Suprapubic skin (tissue), 3 donors: ENCODE results near the gene LELP1.

Source experiments
- CTCF ChIP-seq, 2 donors: fragments of 200-600 bp in 1 of 2; fragments of 450-650 bp in 1 of 2; sonication (generic) in 1 of 2; IDR thresholded peaks; one replicate each; pipeline ENCODE4 v1.5.1; 2016 to 2019; ENCODE audit warnings: antibody characterized with exemption in 2 of 2, mild to moderate bottlenecking in 1 of 2, moderate library complexity in 1 of 2
- POLR2A ChIP-seq, 2 donors: fragments of 450-650 bp; IDR thresholded peaks; one replicate each; pipeline ENCODE4 v1.6.1; 2017; ENCODE audit warnings: antibody characterized with exemption in 2 of 2, mild to moderate bottlenecking in 2 of 2, moderate library complexity in 2 of 2

GRCh38 chr1:153178922-153179321 is 24.3 kb upstream of the LELP1 start:
- no peak for TF ChIP-seq POLR2A (IDR thresholded peaks at IDR 0.05)
- TF ChIP-seq CTCF (IDR thresholded peaks at IDR 0.05): no peak
